ENCODE data around the gene MED13L. TPM values are rescaled to one million over a fixed set of nuclear protein-coding genes. Genes with fewer than 3 reads are reported as not detected.

Gene MED13L
- total and polyA plus RNA-seq, 2 of the 4 experiments (the other 2 are of a cell fraction), result 17.9 to 49.1 TPM

- peaks cover 23 to 67% of the 10 kb centered on the region in 2 experiments for H3K79me1 ChIP-seq (ENCODE audit: low read depth in 1 of 2, low read length in 2 of 2)
- no peak overlapping the region for H2AK5ac ChIP-seq (ENCODE audit: low read depth, low read length)
- ChIA-PET CTCF (no interaction called here), POLR2A (ENCODE audit: unreplicated experiment) (no interaction called here)
- no peak overlapping the region for H3K23ac ChIP-seq (ENCODE audit: low read depth, low read length)
- no peak overlapping the region for H4K8ac ChIP-seq (ENCODE audit: low read depth in 2 of 2, low read length in 2 of 2)
- no peak overlapping the region for H2AK9ac ChIP-seq (replicated peaks; ENCODE audit: low read depth, low read length, poor library complexity)
- H2BK15ac ChIP-seq (ENCODE audit: low read depth, low read length), result no peak overlapping the region
- no peak overlapping the region for H3K4me2 ChIP-seq (ENCODE audit: low read depth, low read length)
- H3K27ac ChIP-seq (ENCODE audit: insufficient read depth, low read length), result no peak overlapping the region
- H4K91ac ChIP-seq (ENCODE audit: insufficient read depth, low read depth, low read length), result no peak overlapping the region
- H2BK5ac ChIP-seq (ENCODE audit: low read depth, low read length, poor library complexity, severe bottlenecking), result no peak overlapping the region
- H3K56ac ChIP-seq (ENCODE audit: extremely low read depth, insufficient read depth, low read length), result no peak overlapping the region
- no peak overlapping the region for H3K18ac ChIP-seq (ENCODE audit: low read depth, low read length)
- H4K5ac ChIP-seq (ENCODE audit: low read depth, low read length), result no peak overlapping the region
- in situ Hi-C loops (cut with MboI; ENCODE audit: low sequenced_read_pairs), result no loop called here
- no peak overlapping the region for H3K14ac ChIP-seq (replicated peaks; ENCODE audit: low read depth, low read length)
- peaks cover 6% of the 10 kb centered on the region for H3K9me1 ChIP-seq (ENCODE audit: insufficient read depth, low read length)
- H3K36me3 ChIP-seq (ENCODE audit: control insufficient read depth, insufficient read depth, low read length), result no peaks in the 10 kb centered on the region
- peaks cover 4% of the 10 kb centered on the region; the same call in 1 of the 2 replicates for H3K4me1 ChIP-seq (ENCODE audit: control insufficient read depth, insufficient read depth, low read length)
- no peak overlapping the region for H2BK120ac ChIP-seq (ENCODE audit: low read depth, low read length)
- DNase-seq (peak; percentile 42), ATAC-seq (ENCODE audit: low read depth) (no peak; the same call in 1 of the 2 replicates)
- BruUV-seq (replicated peaks), result no TSS peak
- no peak overlapping the region for H2BK20ac ChIP-seq (ENCODE audit: low read depth, low read length)
- no peaks in the 10 kb centered on the region for H3K9me3 ChIP-seq (ENCODE audit: control insufficient read depth, insufficient read depth, low read length)
- H3K27me3 ChIP-seq (ENCODE audit: control insufficient read depth, insufficient read depth, low read length), result no peaks in the 10 kb centered on the region
- TF ChIP-seq MXI1 (IDR thresholded peaks at IDR 0.05; ENCODE audit: borderline replicate concordance, low read depth, low read length), result no peak
- TF ChIP-seq BHLHE40 (IDR thresholded peaks at IDR 0.05; ENCODE audit: low read depth, low read length), result no peak
- no peak for TF ChIP-seq ELK1 (IDR thresholded peaks at IDR 0.05; ENCODE audit: borderline replicate concordance, low read depth, low read length)
- TF ChIP-seq CHD1 (IDR thresholded peaks at IDR 0.05; ENCODE audit: low read depth, low read length), result no peak
- no peak for TF ChIP-seq POLR2A (IDR thresholded peaks at IDR 0.05; ENCODE audit: low read depth, low read length)
- no peak overlapping the region for H3K9ac ChIP-seq (ENCODE audit: low read depth, low read length)
- peaks cover 81% of the 10 kb centered on the region for H4K20me1 ChIP-seq (ENCODE audit: insufficient read depth, low read length)
- WGBS, 2 experiments (ENCODE audit: extremely low coverage in 2 of 2, insufficient read length in 1 of 2), result no CpG with 5 or more reads among the region's 5 CpGs
- no peak overlapping the region for H3K4me3 ChIP-seq (ENCODE audit: insufficient read depth, low read depth, low read length)
- intact Hi-C loops (cut with micrococcal nuclease), result no loop called here
- dilution Hi-C loops (cut with HindIII; ENCODE audit: low sequenced_read_pairs, unreplicated experiment), result no loop called here
- no peak overlapping the region for H2AFZ ChIP-seq (replicated peaks; ENCODE audit: low read length, poor library complexity)
- H3K4ac ChIP-seq (ENCODE audit: low read depth, low read length), result no peak overlapping the region
These were observed 67.4 kb downstream of the MED13L start for GRCh38 chr12:116210131-116210530.
